Caco-2 (cell line): ENCODE measurements around the gene SHC3. TPM values are rescaled to one million over a fixed set of nuclear protein-coding genes. Genes with fewer than 3 reads are reported as not detected.

Experiments
- BruUV-seq: library from RNA; stranded (reverse); fragments of 400-500 nt; replicated peaks from 2 replicates; lab custom pipeline; 2021; lab: Mats Ljungman, UMichigan
- CTCF ChIA-PET: fragments of 300-600 bp; sonication (Branson Sonifier 250); formaldehyde crosslinking; loops from one replicate; lab custom pipeline; 2022; ENCODE audit warnings: antibody characterized with exemption; lab: Charles Lee
- POLR2A ChIA-PET: fragments of 300-600 bp; sonication (Branson Sonifier 250); formaldehyde crosslinking; loops from one replicate; lab custom pipeline; 2022; ENCODE audit warnings: antibody characterized with exemption; lab: Charles Lee
- DNase-seq, 2 experiments: peaks; one replicate each; pipeline versions ENCODE4 v3.0.0 to v3.0.0-alpha.2; 2020 to 2022
- H3K27me3 ChIP-seq: replicated peaks from 2 replicates; pipeline ENCODE4 v1.6.0; 2011; ENCODE audit warnings: low read length; ENCODE audit not compliant: control insufficient read depth, insufficient read depth
- H3K36me3 ChIP-seq: 2 replicates; pipeline ENCODE4 v1.5.1; 2011; ENCODE audit warnings: low read length; ENCODE audit not compliant: control insufficient read depth, insufficient read depth
- H3K4me1 ChIP-seq: fragments of 250-450 bp; sonication (Bioruptor Pico); 2 replicates; pipeline ENCODE4 v1.5.1; 2020; ENCODE audit warnings: mild to moderate bottlenecking
- H3K4me3 ChIP-seq: 2 replicates; pipeline ENCODE4 v1.5.1; 2011; ENCODE audit warnings: low read depth, mild to moderate bottlenecking, control low read depth, low read length
- H3K9me3 ChIP-seq: fragments of 250-450 bp; sonication (Bioruptor Pico); 2 replicates; pipeline ENCODE4 v1.5.1; 2020; ENCODE audit warnings: mild to moderate bottlenecking, moderate library complexity
- H3K27ac Mint-ChIP-seq: one replicate; pipeline ENCODE4 v1.8.0; 2022; ENCODE audit warnings: mixed read lengths; ENCODE audit not compliant: unreplicated experiment
- H3K27me3 Mint-ChIP-seq: one replicate; pipeline ENCODE4 v1.8.0; 2022; ENCODE audit warnings: mixed read lengths; ENCODE audit not compliant: insufficient read depth, unreplicated experiment
- H3K36me3 Mint-ChIP-seq: one replicate; pipeline ENCODE4 v1.8.0; 2022; ENCODE audit warnings: mild to moderate bottlenecking, mixed read lengths; ENCODE audit not compliant: insufficient read depth, unreplicated experiment
- H3K4me1 Mint-ChIP-seq: one replicate; pipeline ENCODE4 v1.8.0; 2022; ENCODE audit warnings: low read depth, mixed read lengths; ENCODE audit not compliant: unreplicated experiment
- H3K4me3 Mint-ChIP-seq: one replicate; pipeline ENCODE4 v1.8.0; 2022; ENCODE audit warnings: mild to moderate bottlenecking, moderate library complexity, mixed read lengths; ENCODE audit not compliant: unreplicated experiment
- H3K9me3 Mint-ChIP-seq: one replicate; pipeline ENCODE4 v1.8.0; 2022; ENCODE audit warnings: mixed read lengths; ENCODE audit not compliant: unreplicated experiment
- CTCF ChIP-seq, 2 experiments: fragments of 200-600 bp in 1 of 2; IDR thresholded peaks; 1 replicate in 1 of 2; 2 replicates in 1 of 2; pipeline versions ENCODE4 v1.5.1 to v1.8.0; 2011 to 2022; ENCODE audit warnings: antibody characterized with exemption in 1 of 2, control low read depth in 1 of 2, inconsistent platforms in 1 of 2, low read depth in 1 of 2, low read length in 1 of 2, mild to moderate bottlenecking in 1 of 2, moderate library complexity in 1 of 2; ENCODE audit not compliant: insufficient read depth in 1 of 2, severe bottlenecking in 1 of 2, unreplicated experiment in 1 of 2
- intact Hi-C: fragments of 100-400 bp; cut with micrococcal nuclease; formaldehyde crosslinking; loops from one replicate; pipeline ENCODE4 v1.10.0; 2022; ENCODE audit not compliant: unreplicated experiment
- total RNA-seq: library from RNA; stranded (reverse); gene quantifications from 2 replicates; pipeline ENCODE4 v1.2.3, GENCODE V29; 2022

The SHC3 gene
- total RNA-seq, 1 experiment from 2014 or later = 0.20 TPM

DNA sequence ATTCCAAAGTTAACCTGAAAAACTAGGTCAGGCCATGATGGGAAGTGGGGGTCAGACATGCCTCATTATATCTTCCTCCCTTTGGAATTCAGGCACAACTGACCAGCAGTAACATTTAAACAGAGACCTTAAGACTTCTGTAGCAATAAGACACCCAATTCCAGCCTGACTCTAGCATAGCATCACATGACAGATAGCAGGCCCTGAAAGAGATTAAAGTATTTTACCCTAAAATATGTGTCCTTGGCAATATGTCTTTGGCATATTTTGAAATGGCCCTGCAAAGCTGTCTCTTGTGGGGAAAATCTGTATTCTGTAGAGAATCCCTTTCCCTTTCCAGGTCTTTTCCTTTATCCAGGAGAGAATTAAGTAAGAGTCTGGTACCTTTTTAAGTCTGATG is 153.1 kb downstream of the SHC3 start:
- TF ChIP-seq CTCF (IDR thresholded peaks at IDR 0.05; ENCODE audit: insufficient read depth in 1 of 2, low read depth in 1 of 2, low read length in 1 of 2, severe bottlenecking in 1 of 2, unreplicated experiment in 1 of 2) = no peak
- no peaks in the 10 kb centered on the region for H3K9me3 Mint-ChIP-seq
- DNase-seq = no peak
- Histone ChIP-seq H3K4me1 (no peaks in the 10 kb centered on the region), H3K4me3 (no peak overlapping the region), H3K36me3 (no peaks in the 10 kb centered on the region), H3K9me3 (0 out of 2 replicates have a peak, but pooled peaks cover 6% of the 10 kb centered on the region), H3K27me3 (no peaks in the 10 kb centered on the region)
- no peak overlapping the region for H3K27ac Mint-ChIP-seq
- no peak overlapping the region for H3K4me3 Mint-ChIP-seq
- ChIA-PET POLR2A (no interaction called here), CTCF (no interaction called here)
- no peaks in the 10 kb centered on the region for H3K27me3 Mint-ChIP-seq
- no TSS peak for BruUV-seq
- no peaks in the 10 kb centered on the region for H3K36me3 Mint-ChIP-seq
- intact Hi-C loops = no loop called here
- no peaks in the 10 kb centered on the region for H3K4me1 Mint-ChIP-seq

- TF ChIP-seq CTCF (IDR thresholded peaks at IDR 0.05; ENCODE audit: insufficient read depth in 1 of 2, low read depth in 1 of 2, low read length in 1 of 2, severe bottlenecking in 1 of 2, unreplicated experiment in 1 of 2) = no peak
- H3K27ac Mint-ChIP-seq = no peak overlapping the region
- Histone ChIP-seq H3K4me1 (no peaks in the 10 kb centered on the region), H3K36me3 (no peaks in the 10 kb centered on the region), H3K9me3 (no peaks in the 10 kb centered on the region), H3K27me3 (no peaks in the 10 kb centered on the region), H3K4me3 (no peak overlapping the region)
- no peak overlapping the region for H3K4me3 Mint-ChIP-seq
- H3K27me3 Mint-ChIP-seq = no peaks in the 10 kb centered on the region
- no peaks in the 10 kb centered on the region for H3K4me1 Mint-ChIP-seq
- CTCF ChIA-PET = no interaction called here
- no peaks in the 10 kb centered on the region for H3K36me3 Mint-ChIP-seq
- intact Hi-C loops = loop anchor here (5.0 kb wide), 1 partner anchor 113 kb away; no protein-coding TSS in a partner anchor
- DNase-seq = no peak
- BruUV-seq = no TSS peak
- POLR2A ChIA-PET = no interaction called here
- H3K9me3 Mint-ChIP-seq = no peaks in the 10 kb centered on the region
These were observed 153.9 kb downstream of the SHC3 start for GRCh38 chr9:89024727-89025126.

- no TSS peak for BruUV-seq
- Mint-ChIP-seq H3K4me3 (no peak overlapping the region), H3K27me3 (no peaks in the 10 kb centered on the region), H3K9me3 (no peaks in the 10 kb centered on the region), H3K36me3 (no peaks in the 10 kb centered on the region), H3K27ac (no peak overlapping the region), H3K4me1 (no peaks in the 10 kb centered on the region)
- Histone ChIP-seq H3K4me3 (no peak overlapping the region), H3K27me3 (no peaks in the 10 kb centered on the region), H3K4me1 (no peaks in the 10 kb centered on the region), H3K9me3 (no peaks in the 10 kb centered on the region), H3K36me3 (no peaks in the 10 kb centered on the region)
- no peak for DNase-seq
- ChIA-PET POLR2A (no interaction called here), CTCF (no interaction called here)
- intact Hi-C loops = loop anchor here (5.0 kb wide), 1 partner anchor 114 kb away; no protein-coding TSS in a partner anchor
- no peak for TF ChIP-seq CTCF (IDR thresholded peaks at IDR 0.05; ENCODE audit: insufficient read depth in 1 of 2, low read depth in 1 of 2, low read length in 1 of 2, severe bottlenecking in 1 of 2, unreplicated experiment in 1 of 2)
These were observed 154.9 kb downstream of the SHC3 start for GRCh38 chr9:89023740-89024139.
